Stomach (tissue), 4 donors: ENCODE results near the gene ARHGEF5.
"Not testable (repeated sequence)": the region's sequence is repeated elsewhere in the genome, so short reads cannot be mapped to it uniquely, and the experiment has no call there.

ENCODE experiments used
- EP300 ChIP-seq: sonication (generic); formaldehyde crosslinking; IDR thresholded peaks from one replicate; pipeline ENCODE4 v1.6.1; 2017; ENCODE audit warnings: antibody characterized with exemption
- POLR2A ChIP-seq, 4 donors: fragments of 450-650 bp; IDR thresholded peaks; one replicate each; pipeline ENCODE4 v1.6.1; 2016; ENCODE audit warnings: antibody characterized with exemption in 4 of 4, control low read depth in 2 of 4, mild to moderate bottlenecking in 1 of 4, moderate library complexity in 1 of 4
- TF ChIP-seq, protein P1 (sequence below), 7 experiments: fragments of 450-650 bp in 4 of 7; fragments of 200-600 bp in 3 of 7; sonication (generic) in 3 of 7; IDR thresholded peaks; one replicate each; pipeline ENCODE4 v1.5.1; 2016 to 2019; ENCODE audit warnings: antibody characterized with exemption in 7 of 7, control low read depth in 2 of 7, mild to moderate bottlenecking in 1 of 7

DNA sequence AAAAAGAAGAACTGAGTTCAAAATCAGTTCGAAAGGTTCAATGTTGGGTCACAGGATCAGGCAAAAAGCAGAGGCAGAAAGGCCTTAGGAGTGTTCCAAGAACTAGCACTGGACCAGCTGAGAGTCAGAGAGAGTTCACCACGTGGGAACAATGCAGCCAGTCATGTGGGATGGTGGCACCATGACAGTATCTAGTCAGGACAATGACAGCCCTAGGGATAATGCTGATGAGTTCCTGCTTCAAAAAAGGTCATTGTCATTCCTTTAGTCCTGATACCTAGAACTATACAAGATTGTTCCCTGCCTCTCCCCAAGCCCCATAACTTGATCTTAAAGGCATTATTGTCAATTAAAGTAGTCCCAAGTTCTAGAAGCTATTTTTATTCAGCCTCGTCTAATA lies 3.5 kb upstream of the ARHGEF5 start:
- TF ChIP-seq, protein P1, sequence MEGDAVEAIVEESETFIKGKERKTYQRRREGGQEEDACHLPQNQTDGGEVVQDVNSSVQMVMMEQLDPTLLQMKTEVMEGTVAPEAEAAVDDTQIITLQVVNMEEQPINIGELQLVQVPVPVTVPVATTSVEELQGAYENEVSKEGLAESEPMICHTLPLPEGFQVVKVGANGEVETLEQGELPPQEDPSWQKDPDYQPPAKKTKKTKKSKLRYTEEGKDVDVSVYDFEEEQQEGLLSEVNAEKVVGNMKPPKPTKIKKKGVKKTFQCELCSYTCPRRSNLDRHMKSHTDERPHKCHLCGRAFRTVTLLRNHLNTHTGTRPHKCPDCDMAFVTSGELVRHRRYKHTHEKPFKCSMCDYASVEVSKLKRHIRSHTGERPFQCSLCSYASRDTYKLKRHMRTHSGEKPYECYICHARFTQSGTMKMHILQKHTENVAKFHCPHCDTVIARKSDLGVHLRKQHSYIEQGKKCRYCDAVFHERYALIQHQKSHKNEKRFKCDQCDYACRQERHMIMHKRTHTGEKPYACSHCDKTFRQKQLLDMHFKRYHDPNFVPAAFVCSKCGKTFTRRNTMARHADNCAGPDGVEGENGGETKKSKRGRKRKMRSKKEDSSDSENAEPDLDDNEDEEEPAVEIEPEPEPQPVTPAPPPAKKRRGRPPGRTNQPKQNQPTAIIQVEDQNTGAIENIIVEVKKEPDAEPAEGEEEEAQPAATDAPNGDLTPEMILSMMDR (IDR thresholded peaks at IDR 0.05) = not testable (repeated sequence)
- TF ChIP-seq POLR2A (IDR thresholded peaks at IDR 0.05); EP300: not testable (repeated sequence)
